ENCODE data around the gene TMEM213. TPM values are rescaled to one million over a fixed set of nuclear protein-coding genes. Genes with fewer than 3 reads are reported as not detected.

TMEM213 gene
- total and polyA plus RNA-seq, 8 donors, result 0.07 to 0.30 (median 0.16) TPM; not detected in 3

GRCh38 chr7:138873220-138873892, 75.6 kb downstream of the TMEM213 start:
- intact Hi-C loops (cut with DNase I), result no loop called here
- no peaks in the 10 kb centered on the region for H3K4me1 ChIP-seq
- no peaks in the 10 kb centered on the region for H3K9me3 ChIP-seq
- DNase-seq (no peak), FAIRE-seq (no peak), ATAC-seq (no peak)
- WGBS, 2 donors, result 84 to 89% methylated on average over 5 of the region's 5 CpGs
- TF ChIP-seq CTCF (IDR thresholded peaks at IDR 0.05), result no peak
- H3K27ac ChIP-seq, result no peak overlapping the region
- H3K36me3 ChIP-seq, result peaks cover 0 to 27% (median 8%) of the 10 kb centered on the region in 3 donors
- no peak overlapping the region for H3K4me3 ChIP-seq
- H3K27me3 ChIP-seq, result no peaks in the 10 kb centered on the region

GRCh38 chr7:138875794-138876193, 78.0 kb downstream of the TMEM213 start:
- no peak for ATAC-seq
- Histone ChIP-seq H3K27ac (no peak overlapping the region), H3K4me1 (no peaks in the 10 kb centered on the region), H3K27me3 (no peaks in the 10 kb centered on the region), H3K36me3 (peaks cover 0 to 18% (median 6%) of the 10 kb centered on the region in 3 donors), H3K4me3 (no peak overlapping the region), H3K9me3 (no peaks in the 10 kb centered on the region)
- WGBS, 2 donors, result 92 to 94% methylated on average over 9 of the region's 9 CpGs
- FAIRE-seq, result no peak
- no peak for TF ChIP-seq CTCF (IDR thresholded peaks at IDR 0.05)
- intact Hi-C loops (cut with DNase I), result no loop called here
- DNase-seq, result no peak

GRCh38 chr7:138876326-138876725, 78.5 kb downstream of the TMEM213 start:
- H3K9me3 ChIP-seq, result no peaks in the 10 kb centered on the region
- peaks cover 0 to 23% (median 4%) of the 10 kb centered on the region in 3 donors for H3K36me3 ChIP-seq
- no peak for DNase-seq
- intact Hi-C loops (cut with DNase I), result no loop called here
- no peak for TF ChIP-seq CTCF (IDR thresholded peaks at IDR 0.05)
- WGBS, 2 donors, result 90 to 91% methylated on average over 4 of the region's 4 CpGs
- no peak overlapping the region for H3K4me3 ChIP-seq
- H3K27me3 ChIP-seq, result no peaks in the 10 kb centered on the region
- ATAC-seq, result no peak
- no peak for FAIRE-seq
- no peaks in the 10 kb centered on the region for H3K4me1 ChIP-seq
- no peak overlapping the region for H3K27ac ChIP-seq

- Histone ChIP-seq H3K4me3 (no peak overlapping the region), H3K9me3 (no peaks in the 10 kb centered on the region), H3K36me3 (peaks cover 0 to 24% (median 4%) of the 10 kb centered on the region in 3 donors), H3K27ac (no peak overlapping the region), H3K4me1 (no peaks in the 10 kb centered on the region), H3K27me3 (no peaks in the 10 kb centered on the region)
- TF ChIP-seq CTCF (IDR thresholded peaks at IDR 0.05), result no peak
- intact Hi-C loops (cut with DNase I), result no loop called here
- ATAC-seq (no peak), FAIRE-seq (no peak), DNase-seq (no peak)
- 94% methylated on average over 7 of the region's 7 CpGs for WGBS, 2 donors
Measured at GRCh38 chr7:138878051-138878450, 80.3 kb downstream of the TMEM213 start.

- peaks cover 0 to 24% (median 4%) of the 10 kb centered on the region in 3 donors for H3K36me3 ChIP-seq
- H3K27ac ChIP-seq, result no peak overlapping the region
- H3K27me3 ChIP-seq, result no peaks in the 10 kb centered on the region
- H3K4me3 ChIP-seq, result no peak overlapping the region
- DNase-seq, result no peak
- no peaks in the 10 kb centered on the region for H3K9me3 ChIP-seq
- no peak for FAIRE-seq
- TF ChIP-seq CTCF (IDR thresholded peaks at IDR 0.05), result no peak
- H3K4me1 ChIP-seq, result no peaks in the 10 kb centered on the region
- intact Hi-C loops (cut with DNase I), result no loop called here
- ATAC-seq, result no peak
Measured at GRCh38 chr7:138878856-138879255, 81.1 kb downstream of the TMEM213 start.

Data from pancreas (tissue), 10 donors.